Activated CD8-positive, alpha-beta memory T cell treated with anti-CD3 and anti-CD28 coated beads, Interleukin-2, amount 50 U/mL, for 24 hours (primary cell): Measurements from ENCODE around the gene SLC2A11.
"Not testable (repeated sequence)": the region's sequence is repeated elsewhere in the genome, so short reads cannot be mapped to it uniquely, and the experiment has no call there.

Experiments used
- DNase-seq: peaks from one replicate; pipeline ENCODE4 v3.0.0-alpha.2; 2020; ENCODE audit errors: extremely low read depth

SLC2A11 gene

DNA sequence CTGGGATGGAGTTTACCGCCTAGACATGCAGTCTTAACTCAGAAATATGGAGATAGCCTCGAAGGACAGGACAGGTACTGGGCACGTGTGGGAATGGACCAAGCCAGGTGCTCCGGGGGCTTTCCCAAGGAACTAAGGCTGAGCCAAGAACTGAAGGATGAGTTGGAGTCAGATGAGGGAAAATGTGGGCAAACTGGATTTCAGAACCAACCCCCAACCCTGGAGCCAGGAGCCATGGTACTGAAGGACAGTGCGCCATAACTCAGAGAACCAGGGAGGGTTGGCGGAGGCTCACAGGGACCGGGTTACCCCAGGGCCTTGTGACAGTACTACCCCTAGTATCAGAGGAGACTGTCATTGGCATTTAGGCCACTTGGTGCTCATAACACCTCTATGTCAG, 34.1 kb downstream of the SLC2A11 start:
- DNase-seq, result no peak

DNA sequence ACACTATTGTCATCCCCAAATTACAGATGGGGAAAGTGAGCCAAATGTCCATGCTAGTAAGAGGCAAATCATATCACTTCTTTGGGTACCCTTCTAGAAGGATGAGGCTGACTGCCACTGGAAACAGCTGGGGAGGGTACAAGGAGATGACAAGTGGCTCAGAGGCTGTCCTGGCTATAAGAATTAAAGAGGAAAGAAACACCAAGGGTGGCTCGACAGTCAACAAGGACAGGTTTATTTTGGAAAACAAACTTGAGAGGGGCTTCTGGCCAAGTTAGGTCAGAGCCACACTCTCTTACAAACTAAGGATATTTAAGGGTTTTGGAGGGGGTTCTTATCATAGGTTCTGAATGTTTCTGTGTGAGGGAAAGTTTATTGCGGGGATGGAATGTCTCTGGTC, 34.5 kb downstream of the SLC2A11 start:
- no peak for DNase-seq

DNA sequence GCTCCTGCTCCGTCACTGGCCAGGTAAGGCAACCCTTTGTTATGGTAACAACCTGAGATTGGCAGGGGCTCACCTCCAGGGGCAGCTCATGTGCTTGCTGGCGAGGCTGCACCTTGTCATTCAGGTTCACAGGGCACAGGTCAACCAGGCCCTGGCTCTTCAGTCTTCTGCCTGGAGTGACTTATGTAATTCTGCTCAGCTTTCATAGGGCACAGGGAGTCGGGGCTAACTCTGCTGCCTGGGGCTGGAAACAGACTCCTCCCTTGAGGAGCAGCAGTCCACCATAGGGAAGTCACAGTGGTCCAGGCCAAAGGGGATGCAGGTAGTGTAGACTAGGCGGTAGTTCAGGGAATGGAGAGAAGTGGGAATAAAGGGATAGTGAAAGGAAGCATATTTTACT, 35.0 kb downstream of the SLC2A11 start:
- no peak for DNase-seq

DNA sequence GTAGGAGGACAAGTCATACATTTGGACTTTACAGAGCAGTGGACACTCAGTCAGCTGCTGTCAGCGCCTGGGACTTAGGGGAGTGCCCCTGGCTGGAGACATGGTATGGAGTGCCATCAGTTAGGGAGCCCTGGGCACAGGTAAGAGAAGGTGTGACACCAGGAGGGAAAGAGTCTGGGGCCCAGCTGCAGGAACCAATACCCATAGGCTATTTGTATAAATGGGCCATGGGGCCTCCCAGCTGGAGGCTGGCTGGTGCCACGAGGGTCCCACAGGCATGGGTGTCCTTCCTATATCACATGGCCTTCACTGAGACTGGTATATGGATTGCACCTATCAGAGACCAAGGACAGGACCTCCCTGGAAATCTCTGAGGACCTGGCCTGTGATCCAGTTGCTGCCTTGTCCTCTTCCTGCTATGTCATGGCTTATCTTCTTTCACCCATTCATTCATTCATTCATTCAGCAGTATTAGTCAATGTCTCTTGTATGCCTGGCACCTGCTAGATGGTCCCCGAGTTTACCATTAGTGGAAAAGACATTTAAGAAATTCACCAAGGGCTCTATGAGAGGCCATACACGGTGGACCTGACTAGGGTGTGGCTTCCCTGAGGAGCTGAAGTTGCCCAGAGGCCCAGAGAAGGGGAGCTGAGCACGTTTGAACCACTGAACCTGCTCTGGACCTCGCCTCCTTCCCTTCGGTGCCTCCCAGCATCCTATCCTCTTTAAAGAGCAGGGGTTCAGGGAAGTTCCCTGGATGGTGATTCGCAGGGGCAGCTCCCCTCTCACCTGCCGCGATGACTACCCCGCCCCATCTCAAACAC, 35.7 kb downstream of the SLC2A11 start:
- no peak for DNase-seq

DNA sequence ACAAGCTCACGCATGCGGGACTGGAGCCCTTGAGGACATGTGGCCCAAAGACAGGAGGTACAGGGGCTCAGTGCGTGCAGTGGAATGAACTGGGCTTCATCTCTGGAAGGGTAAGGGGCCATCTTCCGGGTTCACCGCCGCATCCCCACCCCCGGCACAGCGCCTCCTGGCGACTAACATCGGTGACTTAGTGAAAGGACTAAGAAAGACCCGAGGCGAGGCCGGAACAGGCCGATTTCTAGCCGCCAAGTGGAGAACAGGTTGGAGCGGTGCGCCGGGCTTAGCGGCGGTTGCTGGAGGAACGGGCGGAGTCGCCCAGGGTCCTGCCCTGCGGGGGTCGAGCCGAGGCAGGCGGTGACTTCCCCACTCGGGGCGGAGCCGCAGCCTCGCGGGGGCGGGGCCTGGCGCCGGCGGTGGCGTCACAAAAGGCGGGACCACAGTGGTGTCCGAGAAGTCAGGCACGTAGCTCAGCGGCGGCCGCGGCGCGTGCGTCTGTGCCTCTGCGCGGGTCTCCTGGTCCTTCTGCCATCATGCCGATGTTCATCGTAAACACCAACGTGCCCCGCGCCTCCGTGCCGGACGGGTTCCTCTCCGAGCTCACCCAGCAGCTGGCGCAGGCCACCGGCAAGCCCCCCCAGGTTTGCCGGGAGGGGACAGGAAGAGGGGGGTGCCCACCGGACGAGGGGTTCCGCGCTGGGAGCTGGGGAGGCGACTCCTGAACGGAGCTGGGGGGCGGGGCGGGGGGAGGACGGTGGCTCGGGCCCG, 36.5 kb downstream of the SLC2A11 start, which contains the start of gene MIF:
MIF (plus strand) TSS at position 439 of the 765 bp plus-strand sequence; CDS start at position 531, 92 bp downstream.
- peak; percentile 93 for DNase-seq

DNA sequence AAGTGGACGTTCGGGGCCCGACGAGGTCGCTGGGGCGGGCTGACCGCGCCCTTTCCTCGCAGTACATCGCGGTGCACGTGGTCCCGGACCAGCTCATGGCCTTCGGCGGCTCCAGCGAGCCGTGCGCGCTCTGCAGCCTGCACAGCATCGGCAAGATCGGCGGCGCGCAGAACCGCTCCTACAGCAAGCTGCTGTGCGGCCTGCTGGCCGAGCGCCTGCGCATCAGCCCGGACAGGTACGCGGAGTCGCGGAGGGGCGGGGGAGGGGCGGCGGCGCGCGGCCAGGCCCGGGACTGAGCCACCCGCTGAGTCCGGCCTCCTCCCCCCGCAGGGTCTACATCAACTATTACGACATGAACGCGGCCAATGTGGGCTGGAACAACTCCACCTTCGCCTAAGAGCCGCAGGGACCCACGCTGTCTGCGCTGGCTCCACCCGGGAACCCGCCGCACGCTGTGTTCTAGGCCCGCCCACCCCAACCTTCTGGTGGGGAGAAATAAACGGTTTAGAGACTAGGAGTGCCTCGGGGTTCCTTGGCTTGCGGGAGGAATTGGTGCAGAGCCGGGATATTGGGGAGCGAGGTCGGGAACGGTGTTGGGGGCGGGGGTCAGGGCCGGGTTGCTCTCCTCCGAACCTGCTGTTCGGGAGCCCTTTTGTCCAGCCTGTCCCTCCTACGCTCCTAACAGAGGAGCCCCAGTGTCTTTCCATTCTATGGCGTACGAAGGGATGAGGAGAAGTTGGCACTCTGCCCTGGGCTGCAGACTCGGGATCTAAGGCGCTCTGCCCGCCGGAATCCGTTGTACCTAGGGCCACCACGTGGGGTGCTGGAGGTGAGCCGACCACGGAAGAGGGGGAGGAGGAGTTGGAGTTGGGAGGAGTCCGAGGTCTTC, 37.3 kb downstream of the SLC2A11 start:
- DNase-seq, result no peak

DNA sequence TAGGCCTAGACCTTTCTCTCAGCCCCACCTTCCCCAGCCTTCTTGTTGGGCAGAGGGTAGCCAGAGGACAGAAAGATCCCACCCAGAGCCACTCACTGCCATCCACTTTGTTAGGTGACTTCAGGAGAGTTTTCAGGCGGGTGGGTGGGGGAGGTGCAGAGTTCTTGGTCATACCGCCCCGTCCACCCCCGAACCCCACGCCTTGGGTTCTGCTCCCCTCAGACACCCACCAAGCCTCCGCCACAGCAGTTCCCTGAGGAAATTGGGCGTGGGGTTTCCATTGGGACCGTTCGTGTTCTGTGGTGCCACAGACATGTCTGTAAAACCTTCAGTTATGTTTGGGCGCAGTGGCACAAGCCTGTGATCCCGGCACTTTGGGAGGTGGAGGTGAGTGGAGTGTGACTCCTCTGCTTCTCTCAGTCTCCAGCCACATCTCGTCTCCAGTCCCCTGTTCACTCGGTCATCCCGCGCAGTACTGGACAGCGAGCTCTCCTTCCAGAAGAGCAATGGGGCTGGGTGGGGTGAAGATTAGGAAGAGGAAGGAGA, 38.0 kb downstream of the SLC2A11 start:
- DNase-seq, result no peak

DNA sequence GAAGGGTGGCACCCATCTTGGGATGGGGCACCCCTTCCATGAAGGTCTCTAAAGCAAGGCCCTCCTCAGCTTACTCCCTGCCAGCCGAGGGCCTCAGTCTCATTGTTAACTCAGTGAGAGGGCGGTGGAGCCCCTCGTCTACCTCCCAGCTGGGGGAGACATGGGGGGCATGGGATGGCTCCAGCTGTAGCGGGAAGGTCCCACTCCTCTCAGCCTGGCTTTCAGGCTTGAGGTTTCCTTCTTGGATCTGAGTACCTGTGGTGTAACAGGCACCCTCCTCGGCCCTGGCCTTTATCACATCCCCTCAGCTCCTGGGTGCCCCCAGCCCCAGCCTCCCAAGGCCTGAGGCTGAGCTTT, 38.5 kb downstream of the SLC2A11 start:
- no peak for DNase-seq

DNA sequence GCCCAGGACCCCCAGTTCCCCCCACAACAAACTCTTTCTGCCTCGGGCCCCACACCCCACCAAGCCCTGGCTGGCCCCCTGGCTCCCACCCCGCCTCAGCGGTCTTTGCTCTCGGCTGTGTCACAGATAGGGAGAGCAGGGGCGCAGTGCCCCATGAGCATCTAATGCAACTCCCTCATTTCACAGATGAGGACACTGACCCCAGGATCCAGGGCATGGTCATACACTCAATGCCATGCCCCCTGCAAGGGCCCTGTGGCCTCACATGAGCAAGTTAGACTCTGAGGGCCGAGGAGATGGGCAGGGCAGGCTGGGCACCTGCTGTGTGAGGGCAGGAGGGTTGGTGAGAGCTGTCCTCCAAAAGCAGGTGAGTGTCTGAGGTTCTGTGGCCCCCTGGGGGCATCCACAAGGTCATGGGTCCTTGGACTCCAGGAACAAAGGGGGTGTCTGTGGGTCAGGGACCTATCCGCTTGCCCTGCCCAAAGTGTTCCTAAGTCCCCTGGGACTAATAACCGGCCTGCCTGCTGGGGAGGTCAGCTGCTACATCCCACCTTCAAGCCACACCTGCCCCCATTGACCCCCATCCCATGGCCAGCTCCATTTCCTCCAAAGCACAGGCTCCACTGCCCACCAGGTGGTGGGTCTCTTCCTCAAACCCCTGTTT, 39.0 kb downstream of the SLC2A11 start:
- no peak for DNase-seq

DNA sequence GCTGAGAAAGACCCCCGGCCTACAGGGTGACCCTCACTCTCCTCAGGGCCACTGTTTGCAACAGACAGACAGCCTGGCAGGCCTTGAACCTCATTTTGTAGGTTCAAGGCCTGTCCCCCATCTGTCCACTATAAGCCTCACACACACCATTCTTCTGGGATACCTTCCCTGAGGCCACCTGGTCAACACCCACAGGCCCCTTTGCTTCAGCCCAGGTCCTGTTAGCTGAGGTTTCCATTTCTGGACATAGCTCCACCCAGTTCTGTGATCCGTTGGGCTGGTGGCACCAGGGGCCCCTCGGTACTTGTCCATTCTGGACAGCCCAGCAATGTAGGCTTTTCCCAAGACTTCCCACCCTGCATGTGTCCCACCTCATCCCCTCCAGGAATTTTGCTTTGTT, 39.6 kb downstream of the SLC2A11 start:
- DNase-seq, result no peak

DNA sequence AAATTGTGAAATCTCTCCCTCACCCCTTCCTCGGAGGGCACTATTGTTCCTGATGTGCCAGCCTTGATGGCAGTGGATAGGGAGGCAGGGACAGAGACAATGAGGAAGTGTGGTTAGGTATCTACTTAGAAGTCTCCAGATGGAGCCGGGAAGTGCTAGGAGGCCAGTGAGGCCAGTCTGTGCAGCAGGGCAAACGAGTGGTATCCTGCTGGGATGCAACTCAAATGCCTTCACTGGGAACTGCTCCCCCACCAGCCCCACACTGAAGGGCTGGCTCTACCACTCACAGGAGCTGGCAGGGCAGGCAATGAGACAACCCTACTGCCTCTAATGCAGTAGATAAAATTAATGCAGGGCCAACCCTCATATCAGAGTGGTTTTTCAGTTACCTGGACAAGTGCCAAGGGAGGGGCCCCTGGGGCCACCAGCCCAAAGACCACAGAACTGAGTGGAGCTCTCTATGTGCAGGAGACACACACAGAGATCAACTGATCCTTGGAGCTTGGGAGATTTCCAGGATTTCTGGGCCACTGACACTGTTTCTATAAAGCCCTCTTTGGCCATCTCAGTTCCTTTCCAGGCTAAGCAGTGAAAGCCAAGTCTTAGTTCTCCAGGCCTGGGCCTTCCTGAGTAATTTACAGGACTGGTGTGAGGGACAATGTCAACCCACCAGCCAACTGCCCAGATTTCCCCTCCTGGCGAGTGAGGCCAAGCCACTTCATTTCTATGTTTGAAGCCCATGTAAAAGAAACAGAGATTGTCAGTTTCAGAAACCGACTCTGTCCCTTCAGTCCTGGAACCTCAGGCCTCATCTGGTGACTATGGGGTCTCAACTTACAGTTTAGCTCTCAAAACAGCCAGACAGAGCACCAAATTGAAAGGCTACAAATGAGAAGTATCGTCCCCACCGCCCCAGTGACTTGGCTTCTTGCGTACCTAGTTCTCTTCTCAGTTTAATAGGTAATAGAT, 40.6 kb downstream of the SLC2A11 start:
- DNase-seq, result no peak

DNA sequence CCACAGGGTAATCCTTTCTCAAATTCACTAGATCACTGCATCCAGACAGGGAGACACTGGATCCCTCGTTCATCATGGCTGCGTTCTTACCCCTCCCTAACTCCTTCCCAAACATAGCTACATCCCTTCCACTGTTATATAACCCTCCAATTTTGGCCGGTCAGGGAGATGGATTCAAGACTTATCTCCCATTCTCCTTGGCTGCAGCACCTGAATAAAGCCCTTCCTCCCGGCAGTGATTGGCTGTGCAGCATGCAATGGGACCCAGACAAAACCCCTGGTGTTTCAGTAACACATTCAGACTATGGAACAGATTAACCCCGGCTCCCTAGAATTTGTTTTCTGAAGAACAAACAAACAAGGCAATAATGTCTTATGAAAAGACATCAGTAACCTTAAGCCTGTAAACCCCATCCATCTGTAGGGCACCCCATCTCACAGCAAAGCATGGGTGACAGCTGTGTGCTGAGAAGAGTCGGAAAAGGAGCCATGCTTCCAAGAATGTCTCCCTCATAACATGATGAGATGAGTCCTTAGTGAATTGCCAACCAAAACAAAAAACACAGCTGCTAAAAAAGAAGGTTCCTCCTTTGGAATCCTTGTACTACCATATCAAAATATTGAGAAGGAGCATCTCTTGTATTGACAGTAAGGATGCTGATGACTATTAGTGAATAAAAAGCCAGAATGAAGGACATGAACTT, 41.5 kb downstream of the SLC2A11 start:
- DNase-seq, result no peak

DNA sequence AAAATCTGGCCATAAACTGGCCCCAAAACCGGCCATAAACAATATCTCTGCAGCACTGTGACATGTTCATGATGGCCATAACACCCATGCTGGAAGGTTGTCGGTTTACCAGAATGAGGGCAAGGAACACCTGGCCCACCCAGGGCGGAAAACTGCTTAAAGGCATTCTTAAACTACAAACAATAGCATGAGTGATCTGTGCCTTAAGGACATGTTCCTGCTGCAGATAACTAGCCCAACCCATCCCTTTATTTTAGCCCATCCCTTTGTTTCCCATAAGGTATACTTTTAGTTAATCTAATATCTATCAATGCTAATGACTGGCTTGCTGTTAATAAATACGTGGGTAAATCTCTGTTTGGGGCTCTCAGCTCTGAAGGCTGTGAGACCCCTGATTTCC, 42.6 kb downstream of the SLC2A11 start:
- DNase-seq, result not testable (repeated sequence)

DNA sequence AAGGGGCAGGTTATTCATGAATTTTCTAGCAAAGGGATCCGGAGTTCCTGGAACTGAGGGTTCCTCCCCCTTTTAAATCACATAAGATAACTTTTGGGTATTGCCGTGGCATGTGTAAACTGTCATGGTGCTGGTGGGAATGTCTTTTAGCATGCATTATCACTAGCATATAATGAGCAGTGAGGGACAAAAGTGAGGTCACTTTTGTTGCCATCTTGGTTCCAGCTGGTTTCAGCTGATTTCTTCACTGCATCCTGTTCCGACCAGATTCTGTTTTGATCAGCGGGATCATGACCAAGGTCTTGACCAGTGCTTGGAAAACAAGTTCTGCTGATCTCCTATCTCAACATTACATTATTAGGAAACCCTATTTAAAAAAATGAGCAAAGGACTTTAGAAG, 43.9 kb downstream of the SLC2A11 start:
- no peak for DNase-seq

DNA sequence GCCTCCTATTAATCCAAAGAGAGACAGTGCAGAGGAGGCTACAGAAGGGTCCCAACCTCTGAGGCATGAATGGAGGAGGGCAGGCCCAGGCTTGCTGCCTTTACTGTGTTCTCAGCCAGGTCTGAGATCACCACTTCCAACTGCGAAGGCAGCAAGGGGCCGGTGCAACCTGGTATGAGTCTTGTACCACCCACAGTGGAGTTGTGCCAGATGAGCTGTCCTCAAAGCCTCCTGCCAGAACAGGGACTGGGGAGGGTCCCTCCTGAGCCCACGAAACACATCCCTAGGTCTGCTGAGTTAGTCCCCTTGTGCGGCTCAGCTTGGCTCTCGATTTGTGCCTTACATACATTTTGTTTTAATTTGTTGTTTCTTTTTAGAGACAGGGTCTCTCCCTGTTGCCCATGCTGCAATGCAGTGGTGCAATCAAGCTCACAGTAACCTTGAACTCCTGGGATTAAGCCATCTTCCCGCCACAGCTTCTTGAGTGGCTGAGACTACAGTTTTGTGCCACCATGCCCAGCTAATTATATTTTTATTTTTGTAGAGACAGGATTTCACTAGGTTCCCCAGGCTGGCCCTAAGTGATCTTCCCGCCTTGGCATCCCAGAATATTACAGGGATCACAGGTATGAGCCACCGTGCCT, 45.8 kb downstream of the SLC2A11 start:
- no peak for DNase-seq

DNA sequence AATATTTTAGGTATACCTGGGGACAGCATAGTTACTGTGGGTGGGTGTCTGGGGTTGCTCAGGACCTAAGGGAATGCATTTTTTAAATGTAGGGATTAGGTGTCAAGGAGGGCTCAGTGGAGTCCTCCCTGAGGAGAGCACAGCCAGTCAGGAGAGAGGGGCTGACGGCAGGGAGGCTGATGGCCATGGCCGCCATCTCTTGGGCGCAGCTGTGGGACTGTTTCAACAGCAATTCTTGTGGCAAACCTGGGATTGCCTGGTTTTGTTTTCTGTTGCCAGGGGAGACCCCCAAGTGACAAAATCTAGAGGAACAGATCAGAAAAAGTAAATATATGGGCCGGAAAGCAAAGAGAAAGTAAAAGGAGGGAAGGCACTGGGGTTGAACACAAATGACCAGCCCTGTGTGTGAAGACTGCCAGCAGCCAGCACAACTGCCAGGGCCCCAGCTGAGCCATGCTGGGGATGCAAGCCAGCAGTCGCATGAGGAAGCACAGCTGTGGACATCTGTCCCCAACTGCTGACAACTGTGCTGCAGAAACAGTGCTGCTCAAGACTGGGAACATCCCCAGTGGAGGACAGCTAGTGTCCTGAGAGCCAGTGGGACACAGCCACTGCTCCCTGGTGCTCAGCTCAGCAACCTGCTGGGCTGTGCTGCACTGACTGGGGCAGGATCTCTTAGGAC, 47.0 kb downstream of the SLC2A11 start:
- no peak for DNase-seq

DNA sequence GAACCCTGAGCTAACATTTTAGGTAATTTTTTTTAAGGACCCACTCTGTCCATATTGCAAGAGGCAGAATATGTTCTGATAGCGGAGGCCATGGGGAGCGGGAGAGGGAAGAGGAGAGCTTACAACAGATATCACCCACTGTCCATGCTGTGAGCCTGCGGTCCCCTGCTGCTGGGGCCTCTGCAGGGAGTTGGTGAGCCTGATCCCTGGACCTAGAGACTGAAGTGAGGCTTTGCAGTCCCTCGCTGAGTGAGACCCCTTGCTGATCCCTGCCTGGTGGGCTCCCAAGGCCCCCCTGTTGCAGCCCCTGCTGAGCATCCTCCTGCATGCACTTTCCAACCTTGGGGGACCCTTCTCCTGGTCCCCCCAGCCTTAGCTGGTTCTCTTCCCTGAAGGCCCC, 49.0 kb downstream of the SLC2A11 start:
- DNase-seq, result no peak

DNA sequence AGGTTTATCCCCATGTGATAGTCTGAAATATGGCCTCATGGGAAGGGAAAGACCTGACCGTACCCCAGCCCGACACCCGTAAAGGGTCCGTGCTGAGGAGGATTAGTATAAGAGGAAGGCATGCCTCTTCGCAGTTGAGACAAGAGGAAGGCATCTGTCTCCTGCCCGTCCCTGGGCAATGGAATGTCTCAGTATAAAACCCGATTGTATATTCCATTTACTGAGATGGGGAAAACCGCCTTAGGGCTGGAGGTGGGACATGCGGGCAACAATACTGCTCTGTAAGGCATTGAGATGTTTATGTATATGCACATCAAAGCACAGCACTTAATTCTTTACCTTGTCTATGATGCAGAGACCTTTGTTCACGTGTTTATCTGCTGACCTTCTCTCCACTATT, 49.7 kb downstream of the SLC2A11 start:
- not testable (repeated sequence) for DNase-seq
